ENCODE measurements around the gene DEPP1. TPM values are rescaled to one million over a fixed set of nuclear protein-coding genes. Genes with fewer than 3 reads are reported as not detected.

Gene DEPP1
- total and polyA plus RNA-seq, 9 donors, result 35.6 to 603 (median 174) TPM

GRCh38 chr10:44949915-44950314 is 28.7 kb downstream of the DEPP1 start:
- 60 to 75% (median 74%) methylated on average over 3 of the region's 3 CpGs for WGBS, 3 donors
- Histone ChIP-seq H3K27ac (no peak overlapping the region), H3K4me1 (ENCODE audit: insufficient read depth) (peaks cover 2% of the 10 kb centered on the region), H3K9me3 (no peaks in the 10 kb centered on the region), H3K4me3 (no peak overlapping the region), H3K36me3 (no peaks in the 10 kb centered on the region), H3K27me3 (no peaks in the 10 kb centered on the region)
- no peak for TF ChIP-seq POLR2A (IDR thresholded peaks at IDR 0.05)
- TF ChIP-seq CTCF (IDR thresholded peaks at IDR 0.05), result no peak
- no peak for TF ChIP-seq EP300 (IDR thresholded peaks at IDR 0.05)
- DNase-seq, result peak in 1 of 5 donors; percentile 0
- intact Hi-C loops (cut with DNase I), result no loop called here

- WGBS, 3 donors, result 72 to 78% (median 76%) methylated on average over 5 of the region's 5 CpGs
- Histone ChIP-seq H3K27me3 (no peaks in the 10 kb centered on the region), H3K4me1 (ENCODE audit: insufficient read depth) (peaks cover 2% of the 10 kb centered on the region), H3K36me3 (no peaks in the 10 kb centered on the region), H3K9me3 (no peaks in the 10 kb centered on the region), H3K4me3 (no peak overlapping the region), H3K27ac (no peak overlapping the region)
- TF ChIP-seq EP300 (IDR thresholded peaks at IDR 0.05) (no peak), CTCF (IDR thresholded peaks at IDR 0.05) (no peak), POLR2A (IDR thresholded peaks at IDR 0.05) (no peak)
- DNase-seq, result no peak
- intact Hi-C loops (cut with DNase I), result no loop called here
These were observed 29.3 kb downstream of the DEPP1 start for GRCh38 chr10:44949127-44949802.

- Histone ChIP-seq H3K27ac (no peak overlapping the region), H3K4me1 (ENCODE audit: insufficient read depth) (peaks cover 2% of the 10 kb centered on the region)
These were observed 30.0 kb downstream of the DEPP1 start for GRCh38 chr10:44948642-44949041.

GRCh38 chr10:44947371-44948152 is 31.0 kb downstream of the DEPP1 start:
- Histone ChIP-seq H3K9me3 (no peaks in the 10 kb centered on the region), H3K27me3 (no peaks in the 10 kb centered on the region), H3K4me3 (no peak overlapping the region), H3K4me1 (ENCODE audit: insufficient read depth) (no peaks in the 10 kb centered on the region), H3K36me3 (no peaks in the 10 kb centered on the region), H3K27ac (no peak overlapping the region)
- intact Hi-C loops (cut with DNase I), result no loop called here
- 87 to 88% (median 88%) methylated on average over 6 of the region's 6 CpGs for WGBS, 3 donors
- DNase-seq, result peak in 1 of 5 donors; percentile 1
- TF ChIP-seq EP300 (IDR thresholded peaks at IDR 0.05), result no peak
- no peak for TF ChIP-seq POLR2A (IDR thresholded peaks at IDR 0.05)
- no peak for TF ChIP-seq CTCF (IDR thresholded peaks at IDR 0.05)

More at GRCh38 chr10:44948642-44949041, 30.0 kb downstream of the DEPP1 start:
- intact Hi-C loops (cut with DNase I), result no loop called here
- DNase-seq, result peak in 1 of 5 donors; percentile 1
- TF ChIP-seq POLR2A (IDR thresholded peaks at IDR 0.05) (no peak), EP300 (IDR thresholded peaks at IDR 0.05) (no peak), CTCF (IDR thresholded peaks at IDR 0.05) (no peak)
- no peaks in the 10 kb centered on the region for H3K36me3 ChIP-seq
- H3K4me3 ChIP-seq, result no peak overlapping the region
- 86 to 95% (median 88%) methylated on average over 1 of the region's 1 CpG for WGBS, 3 donors
- no peaks in the 10 kb centered on the region for H3K27me3 ChIP-seq
- no peaks in the 10 kb centered on the region for H3K9me3 ChIP-seq
